BJ (cell line): ENCODE measurements around the gene LLGL1. TPM values are rescaled to one million over a fixed set of nuclear protein-coding genes. Genes with fewer than 3 reads are reported as not detected.

Source experiments
- CTCF ChIA-PET: fragments of 350-600 bp; formaldehyde crosslinking; extraction: SDS; loops from one replicate; lab custom pipeline; 2021; ENCODE audit warnings: antibody characterized with exemption, inconsistent platforms; lab: Yijun Ruan, JAX
- POLR2A ChIA-PET: fragments of 300-600 bp; sonication (Branson Sonifier 250); formaldehyde crosslinking; extraction: SDS; loops from one replicate; lab custom pipeline; 2021; ENCODE audit warnings: antibody characterized with exemption; lab: Charles Lee
- DNase-seq: peaks from one replicate; pipeline ENCODE4 v3.0.0-alpha.2; 2011; ENCODE audit warnings: low read depth
- H3K27me3 ChIP-seq: 2 replicates; pipeline ENCODE4 v1.6.0; 2011; ENCODE audit warnings: low read length; ENCODE audit not compliant: control insufficient read depth, insufficient read depth
- H3K36me3 ChIP-seq: 2 replicates; pipeline ENCODE4 v1.5.1; 2011; ENCODE audit warnings: low read length; ENCODE audit not compliant: control insufficient read depth, insufficient read depth
- H3K4me3 ChIP-seq: 2 replicates; pipeline ENCODE4 v1.5.1; 2011; ENCODE audit warnings: low read depth, mild to moderate bottlenecking, control low read depth, low read length
- polyA plus RNA-seq: library from polyadenylated mRNA; depleted of rRNA; stranded (reverse); fragments of >200 nt; gene quantifications from 2 replicates; pipeline ENCODE4 v1.2.3, GENCODE V29; 2011
- TF ChIP-seq, protein P1 (sequence below): IDR thresholded peaks from 2 replicates; pipeline ENCODE4 v1.5.1; 2011; ENCODE audit warnings: low read depth, mild to moderate bottlenecking, control low read depth, inconsistent platforms, low read length, moderate library complexity; ENCODE audit not compliant: insufficient read depth

LLGL1 gene
- polyA plus RNA-seq, 1 experiment: 38.9 TPM

DNA sequence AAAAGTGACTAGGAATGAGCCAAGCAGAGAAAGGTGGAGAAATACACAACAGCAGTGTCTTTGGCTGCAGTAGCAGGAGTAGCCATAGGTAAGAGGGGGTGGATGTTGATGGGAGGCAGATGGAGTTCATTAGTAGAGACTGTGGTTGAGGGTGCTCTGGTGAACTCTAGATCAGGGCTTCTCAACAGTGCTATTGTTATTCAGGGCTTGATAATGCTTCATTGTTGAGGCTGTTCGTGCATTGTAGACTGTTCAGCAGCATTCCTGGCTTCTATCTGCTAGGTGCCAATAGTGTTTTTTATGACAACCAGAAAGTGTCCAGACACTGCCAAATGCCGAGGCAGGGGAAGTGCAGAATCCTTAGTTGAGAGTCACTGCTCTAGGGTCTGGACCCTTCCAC lies 38.2 kb upstream of the LLGL1 start:
- Histone ChIP-seq H3K27me3 (no peaks in the 10 kb centered on the region), H3K36me3 (peaks cover 6% of the 10 kb centered on the region), H3K4me3 (peak overlapping the region; percentile 88)
- CTCF ChIA-PET: interaction anchor here (1.9 kb wide), 1 partner anchor 35 kb away, joined by 5 read pairs; no protein-coding TSS in a partner anchor
- DNase-seq: no peak
- TF ChIP-seq, protein P1, sequence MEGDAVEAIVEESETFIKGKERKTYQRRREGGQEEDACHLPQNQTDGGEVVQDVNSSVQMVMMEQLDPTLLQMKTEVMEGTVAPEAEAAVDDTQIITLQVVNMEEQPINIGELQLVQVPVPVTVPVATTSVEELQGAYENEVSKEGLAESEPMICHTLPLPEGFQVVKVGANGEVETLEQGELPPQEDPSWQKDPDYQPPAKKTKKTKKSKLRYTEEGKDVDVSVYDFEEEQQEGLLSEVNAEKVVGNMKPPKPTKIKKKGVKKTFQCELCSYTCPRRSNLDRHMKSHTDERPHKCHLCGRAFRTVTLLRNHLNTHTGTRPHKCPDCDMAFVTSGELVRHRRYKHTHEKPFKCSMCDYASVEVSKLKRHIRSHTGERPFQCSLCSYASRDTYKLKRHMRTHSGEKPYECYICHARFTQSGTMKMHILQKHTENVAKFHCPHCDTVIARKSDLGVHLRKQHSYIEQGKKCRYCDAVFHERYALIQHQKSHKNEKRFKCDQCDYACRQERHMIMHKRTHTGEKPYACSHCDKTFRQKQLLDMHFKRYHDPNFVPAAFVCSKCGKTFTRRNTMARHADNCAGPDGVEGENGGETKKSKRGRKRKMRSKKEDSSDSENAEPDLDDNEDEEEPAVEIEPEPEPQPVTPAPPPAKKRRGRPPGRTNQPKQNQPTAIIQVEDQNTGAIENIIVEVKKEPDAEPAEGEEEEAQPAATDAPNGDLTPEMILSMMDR: no peak
- POLR2A ChIA-PET: no interaction called here

DNA sequence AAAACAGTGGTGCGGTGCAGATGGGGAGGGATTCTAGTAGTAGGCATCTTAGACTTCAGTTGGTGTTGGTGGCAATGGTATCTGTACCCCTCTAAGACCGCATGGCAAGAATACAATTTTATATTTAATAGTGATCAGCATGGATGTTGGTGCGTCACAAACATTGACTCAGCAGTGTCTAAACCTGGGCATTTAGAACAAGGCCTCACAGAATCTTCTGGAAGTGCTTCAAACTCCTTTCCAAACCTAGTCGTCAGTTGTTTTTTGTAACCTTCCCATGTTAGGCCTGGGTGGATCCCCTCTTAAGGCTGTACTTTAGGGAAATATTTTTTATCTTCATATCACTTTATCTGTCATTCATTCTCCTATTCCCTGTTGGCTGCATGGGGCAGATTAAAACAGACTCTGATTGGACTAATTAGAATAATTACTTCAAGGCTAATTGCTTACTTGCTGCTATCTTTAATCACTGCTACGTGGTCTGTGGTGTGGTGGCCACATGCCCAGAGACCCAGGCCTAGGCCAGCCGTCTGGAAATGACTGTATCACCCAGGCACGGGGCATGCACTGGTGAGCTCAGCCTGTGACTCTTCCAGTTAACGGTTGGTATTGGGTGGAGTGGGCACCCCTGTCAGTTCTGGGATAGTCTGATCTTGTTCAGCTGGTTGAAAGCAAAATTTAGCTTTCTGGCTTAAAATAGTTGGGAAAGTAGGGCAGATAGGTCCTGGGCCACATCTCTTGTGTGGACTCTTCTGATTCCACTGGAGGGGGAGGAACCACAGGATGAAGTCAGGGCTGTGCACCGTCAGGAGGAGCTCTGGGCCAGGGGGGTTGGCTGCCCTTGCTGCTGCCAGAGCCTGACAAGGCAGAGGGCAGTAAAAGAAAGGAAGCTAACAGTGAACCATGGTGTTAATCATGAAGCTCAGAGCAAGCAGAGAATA lies 37.3 kb upstream of the LLGL1 start:
- POLR2A ChIA-PET: interaction anchor here (1.0 kb wide), 1 partner anchor 12 kb away, joined by 4 read pairs; no protein-coding TSS in a partner anchor

DNA sequence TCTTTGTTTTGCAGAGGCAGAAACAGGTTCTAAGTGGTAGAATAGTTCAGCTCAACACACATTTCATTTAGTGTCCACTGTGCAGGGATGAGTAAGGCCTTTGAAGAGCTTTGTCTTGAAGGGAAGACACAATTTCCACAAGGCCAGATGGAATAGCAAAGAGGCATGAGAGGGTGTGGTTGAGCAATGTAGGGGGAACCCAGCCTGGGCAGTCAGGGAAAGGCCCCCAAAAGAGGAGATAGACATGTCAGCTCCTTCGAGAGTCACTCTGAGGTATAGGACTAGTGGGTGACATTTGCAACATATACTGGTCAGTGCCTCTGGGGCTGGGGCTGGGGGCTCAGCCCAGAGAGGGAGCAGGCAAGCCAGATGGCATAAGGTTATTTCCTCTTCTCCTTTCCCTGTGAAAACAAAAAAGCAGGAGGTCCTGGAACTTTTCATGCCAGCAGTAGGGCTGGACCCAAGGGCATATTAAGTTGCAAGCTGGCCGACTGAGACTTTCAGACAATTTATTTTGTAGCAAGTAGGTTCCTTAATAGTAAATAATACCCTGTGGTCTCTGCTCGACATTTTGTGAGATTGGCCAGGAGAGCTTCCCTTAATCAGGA lies 34.7 kb upstream of the LLGL1 start:
- TF ChIP-seq, protein P1: no peak
- Histone ChIP-seq H3K36me3 (peaks cover 11% of the 10 kb centered on the region), H3K4me3 (no peak overlapping the region), H3K27me3 (no peaks in the 10 kb centered on the region)
- no peak for DNase-seq
- POLR2A ChIA-PET: interaction anchor here (0.6 kb wide), 1 partner anchor 15 kb away, joined by 3 read pairs; no protein-coding TSS in a partner anchor
- CTCF ChIA-PET: interaction anchor here (1.1 to 3.0 kb wide), 4 partner anchors 18 to 47 kb away, joined by 3 to 14 read pairs (median 5); no protein-coding TSS in a partner anchor

More for the DNA sequence above, 37.3 kb upstream of the LLGL1 start:
- no peak for DNase-seq
- peak overlapping the region; percentile 88 for H3K4me3 ChIP-seq
- H3K36me3 ChIP-seq: peaks cover 6% of the 10 kb centered on the region
- H3K27me3 ChIP-seq: no peaks in the 10 kb centered on the region
- CTCF ChIA-PET: interaction anchor here (0.7 to 3.0 kb wide), 5 partner anchors 11 to 46 kb away, joined by 3 to 14 read pairs (median 4); no protein-coding TSS in a partner anchor
- TF ChIP-seq, protein P1: 0 out of 2 replicates have a peak, but pooled peaks have one; percentile 3

DNA sequence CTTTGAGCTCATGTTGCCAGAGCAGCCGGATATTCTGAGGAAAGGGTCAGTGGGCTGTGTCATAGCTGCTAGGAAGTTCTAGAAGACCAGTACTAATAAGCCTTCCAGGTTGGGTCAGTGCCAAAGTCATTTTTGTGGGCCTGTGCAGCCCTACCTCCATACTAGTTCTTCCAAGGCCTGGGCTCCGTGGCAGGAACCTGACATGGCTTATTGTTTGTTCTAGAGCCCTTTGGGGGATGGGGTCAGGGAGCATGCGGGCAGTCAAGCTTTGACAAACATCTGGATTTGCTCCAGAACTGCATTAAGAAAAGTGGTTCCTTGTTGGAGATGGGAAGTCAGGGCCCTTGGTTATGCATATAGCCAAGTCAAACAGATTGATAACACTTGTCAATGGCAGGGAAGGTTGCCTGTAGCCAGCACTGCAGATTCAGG lies 34.2 kb upstream of the LLGL1 start:
- no peak for DNase-seq
- ChIA-PET POLR2A (interaction anchor here (0.6 kb wide), 1 partner anchor 15 kb away, joined by 3 read pairs; no protein-coding TSS in a partner anchor), CTCF (interaction anchor here (1.1 to 2.7 kb wide), 4 partner anchors 18 to 48 kb away, joined by 3 to 6 read pairs (median 5); no protein-coding TSS in a partner anchor)
- TF ChIP-seq, protein P1: no peak
- no peak overlapping the region for H3K4me3 ChIP-seq
- peaks cover 14% of the 10 kb centered on the region for H3K36me3 ChIP-seq
- no peaks in the 10 kb centered on the region for H3K27me3 ChIP-seq

DNA sequence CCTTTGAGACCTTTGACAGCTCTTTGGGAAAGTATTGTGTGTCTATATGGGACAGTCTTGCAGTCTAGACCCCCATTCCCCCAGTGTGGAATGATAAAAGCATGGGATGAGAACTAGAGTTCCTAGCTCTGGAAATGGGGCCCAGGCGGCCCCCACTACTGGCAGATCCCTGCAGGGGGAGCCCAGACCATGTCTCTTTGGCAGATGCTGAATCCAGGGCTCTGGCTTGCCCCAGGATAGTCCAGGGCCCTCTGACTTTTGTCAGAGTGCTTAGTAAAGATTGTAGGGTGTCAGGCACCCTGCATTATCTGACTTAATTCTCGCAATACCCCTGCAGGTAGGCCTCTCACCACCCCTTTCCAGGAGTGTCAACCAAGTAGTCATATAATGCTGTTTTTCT lies 33.5 kb upstream of the LLGL1 start:
- POLR2A ChIA-PET: no interaction called here
- no peak for DNase-seq
- Histone ChIP-seq H3K36me3 (peaks cover 16% of the 10 kb centered on the region), H3K27me3 (no peaks in the 10 kb centered on the region), H3K4me3 (no peak overlapping the region)
- CTCF ChIA-PET: interaction anchor here (1.1 to 2.7 kb wide), 3 partner anchors 11 to 25 kb away, joined by 3 to 6 read pairs (median 6); no protein-coding TSS in a partner anchor
- TF ChIP-seq, protein P1: peak; percentile 53
